Stimulated activated CD8-positive, alpha-beta memory T cell treated with anti-CD3 and anti-CD28 coated beads, Interleukin-4, amount 100 ng/mL, for 4 hours (primary cell): ENCODE results near the gene DOCK1.
A peak's percentile ranks its signal among the peaks of the same experiment; 100 is the strongest.
"Not testable (repeated sequence)": the region's sequence is repeated elsewhere in the genome, so short reads cannot be mapped to it uniquely, and the experiment has no call there.

ENCODE experiments used
- DNase-seq, 2 donors: peaks; one replicate each; pipeline ENCODE4 v3.0.0-alpha.2; 2020; ENCODE audit warnings: low read depth in 2 of 2, low spot score in 1 of 2

Gene DOCK1

GRCh38 chr10:127259347-127259746 is 354.1 kb downstream of the DOCK1 start:
- no peak for DNase-seq

DNA sequence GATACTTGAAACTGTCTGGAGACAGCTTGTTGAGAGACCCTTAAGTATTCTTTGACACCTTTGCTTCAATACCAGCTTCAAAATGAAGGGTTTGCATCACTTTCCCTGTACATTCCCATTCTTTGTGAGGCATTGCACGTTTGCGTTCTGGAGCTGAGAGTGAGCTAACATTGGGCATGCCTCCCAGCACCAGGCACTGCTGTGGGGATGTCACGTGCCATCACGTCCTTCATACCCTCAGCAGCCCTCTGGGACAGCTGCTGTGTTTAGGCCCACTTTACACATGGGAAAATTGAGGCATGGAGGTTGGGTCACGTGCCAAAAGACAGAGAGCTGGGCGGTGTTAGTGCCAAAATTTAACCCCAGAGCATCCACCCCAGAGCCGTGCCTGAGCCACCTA is 357.4 kb downstream of the DOCK1 start:
- DNase-seq = no peak

- no peak for DNase-seq
Measured at GRCh38 chr10:127265288-127265687, 360.1 kb downstream of the DOCK1 start.

GRCh38 chr10:127266431-127266830 is 361.2 kb downstream of the DOCK1 start:
- DNase-seq = no peak

GRCh38 chr10:127267442-127267841 is 362.2 kb downstream of the DOCK1 start:
- DNase-seq = no peak

DNA sequence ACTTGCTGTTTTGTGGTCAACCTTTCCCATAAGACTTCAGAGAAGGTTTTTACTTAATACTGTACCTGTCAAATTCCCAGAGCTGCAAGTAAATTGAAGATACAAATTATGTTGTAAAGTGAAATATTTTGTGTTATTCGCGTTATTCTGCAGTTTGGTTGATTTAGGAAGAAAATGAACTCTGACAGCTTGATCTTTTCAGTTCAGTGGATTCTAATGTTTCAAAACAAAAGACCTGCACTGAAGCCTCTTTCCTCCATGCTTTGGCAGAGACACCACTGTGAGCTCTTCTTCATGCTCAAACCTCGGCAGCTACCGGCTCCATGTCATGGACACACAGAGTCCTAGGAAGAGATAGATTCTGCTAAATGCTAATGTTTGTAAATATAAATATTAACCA is 366.8 kb downstream of the DOCK1 start:
- no peak for DNase-seq

- no peak for DNase-seq
Measured at GRCh38 chr10:127275272-127275671, 370.0 kb downstream of the DOCK1 start.

GRCh38 chr10:127275793-127276450 is 370.7 kb downstream of the DOCK1 start:
- DNase-seq = no peak

- no peak for DNase-seq
Measured at GRCh38 chr10:127276794-127277462, 371.7 kb downstream of the DOCK1 start.

- no peak for DNase-seq
Measured at GRCh38 chr10:127278001-127278400, 372.8 kb downstream of the DOCK1 start.

- no peak for DNase-seq
Measured at GRCh38 chr10:127279334-127279774, 374.1 kb downstream of the DOCK1 start.

DNA sequence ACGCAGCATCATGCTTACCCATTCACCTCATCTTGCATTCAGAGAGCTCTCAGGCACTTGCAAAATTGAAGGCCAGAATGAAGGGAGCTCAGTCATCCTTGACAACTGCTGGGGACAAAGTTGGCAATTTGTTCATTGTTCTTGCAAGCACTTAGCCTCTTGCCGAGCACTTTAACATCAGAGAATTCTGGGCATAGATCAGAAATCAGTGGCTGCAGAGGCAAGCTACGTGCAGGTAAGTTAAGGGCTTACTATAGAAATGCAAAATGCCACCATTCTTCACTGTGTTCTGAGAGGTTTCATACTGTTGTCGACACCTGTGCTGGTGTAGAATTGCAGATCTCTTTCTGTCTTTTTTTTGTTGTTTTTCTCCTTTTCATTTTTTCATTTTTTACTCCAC is 375.2 kb downstream of the DOCK1 start:
- DNase-seq = no peak

GRCh38 chr10:127283017-127283416 is 377.8 kb downstream of the DOCK1 start:
- DNase-seq = no peak

- no peak for DNase-seq
Measured at GRCh38 chr10:127283576-127283975, 378.3 kb downstream of the DOCK1 start.

DNA sequence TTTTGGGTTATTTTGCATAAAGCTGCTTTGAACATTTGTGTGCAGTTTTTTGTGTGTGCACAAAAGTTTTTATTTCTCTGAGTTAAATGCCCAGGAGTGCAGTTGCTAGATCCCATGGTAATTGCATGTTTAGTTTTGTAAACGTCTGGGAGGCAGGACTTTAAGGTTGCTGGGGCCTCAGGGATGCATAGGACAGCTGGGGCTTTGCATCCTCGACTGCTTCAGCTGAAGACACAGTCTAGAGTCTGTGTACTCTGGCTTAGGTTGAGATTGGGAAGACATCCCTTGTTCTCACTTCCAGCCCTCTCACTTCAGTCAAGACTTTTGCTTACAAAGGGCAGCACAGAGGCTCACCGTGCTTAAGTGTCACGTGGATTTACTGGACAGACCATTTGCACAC is 385.6 kb downstream of the DOCK1 start:
- no peak for DNase-seq

GRCh38 chr10:127291329-127291728 is 386.1 kb downstream of the DOCK1 start:
- DNase-seq = no peak

- no peak for DNase-seq
Measured at GRCh38 chr10:127292888-127293287, 387.7 kb downstream of the DOCK1 start.

DNA sequence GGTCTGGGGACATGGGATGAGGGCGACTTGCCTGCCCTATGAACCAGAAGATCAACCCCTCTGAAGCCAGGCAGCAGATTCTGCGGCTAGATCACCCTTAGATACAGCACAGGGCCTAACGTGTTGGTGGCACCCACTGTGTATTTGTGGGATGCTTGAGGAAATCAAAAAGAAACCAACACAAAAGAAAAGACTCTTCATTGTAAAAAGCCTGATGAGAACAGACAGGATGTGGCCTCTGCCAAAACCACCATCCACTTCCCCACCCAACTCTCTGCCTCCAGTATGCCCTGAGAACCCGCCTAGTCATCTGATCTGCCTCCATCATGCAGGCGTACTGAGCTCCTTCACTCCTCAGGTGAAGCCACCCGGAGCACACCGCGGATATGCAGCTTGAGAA is 388.4 kb downstream of the DOCK1 start:
- peak; percentile 3 to 12 for DNase-seq

DNA sequence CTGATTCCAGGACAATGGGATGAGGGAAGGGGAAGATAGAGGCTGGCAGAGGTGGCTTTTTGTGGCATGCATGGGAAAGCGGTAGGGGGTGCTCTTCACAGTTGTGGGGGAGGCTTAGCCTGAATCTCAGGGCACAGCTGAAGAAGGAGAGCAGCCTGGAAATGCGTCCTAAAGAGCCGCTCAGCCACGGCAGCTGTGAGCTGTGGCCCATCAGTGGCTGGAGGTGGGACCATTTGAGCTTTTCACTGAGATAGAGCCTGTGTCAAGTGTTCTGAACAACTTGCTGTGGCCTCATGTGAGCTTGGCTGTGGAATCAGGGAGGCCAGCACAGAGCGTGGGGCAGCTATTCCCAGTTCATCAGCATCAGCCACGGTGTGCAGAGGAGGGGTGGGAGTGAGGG is 391.5 kb downstream of the DOCK1 start:
- DNase-seq = no peak

DNA sequence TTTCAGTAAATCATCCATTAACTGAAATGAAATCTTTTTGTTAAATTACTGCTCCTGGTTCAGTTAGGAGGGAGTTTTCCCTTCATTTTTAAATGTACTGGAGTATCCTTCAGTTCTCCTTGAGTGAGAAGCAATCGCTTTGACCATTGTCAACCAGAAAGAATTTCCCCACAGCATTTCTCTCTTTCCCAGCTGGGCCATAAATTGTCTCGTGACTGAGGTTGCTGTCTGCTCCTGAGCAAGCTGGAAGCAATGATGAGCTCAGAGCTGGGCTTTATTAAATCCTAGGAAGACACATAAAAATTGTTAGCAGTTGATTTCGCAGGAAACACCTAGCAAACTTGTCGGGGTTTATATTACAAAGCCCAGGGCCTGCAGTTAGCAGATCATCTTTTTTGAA is 393.2 kb downstream of the DOCK1 start:
- DNase-seq = no peak

DNA sequence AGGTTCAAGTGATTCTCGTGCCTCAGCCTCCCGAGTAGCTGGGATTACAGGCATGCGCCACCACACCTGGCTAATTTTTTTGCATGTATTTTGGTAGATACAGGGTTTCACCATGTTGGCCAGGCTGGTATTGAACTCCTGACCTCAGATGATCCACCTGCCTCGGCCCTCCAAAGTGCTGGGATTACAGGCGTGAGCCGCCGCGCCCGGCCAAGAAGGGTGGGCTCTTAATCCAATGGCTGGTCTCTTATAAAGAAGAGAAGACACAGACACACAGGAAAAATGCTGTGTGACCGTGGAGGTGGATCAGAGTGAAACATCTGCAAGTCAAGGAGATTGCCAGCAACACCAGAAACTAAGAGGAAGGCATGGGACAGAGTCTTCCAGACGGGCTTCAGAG is 394.0 kb downstream of the DOCK1 start:
- DNase-seq = not testable (repeated sequence)

DNA sequence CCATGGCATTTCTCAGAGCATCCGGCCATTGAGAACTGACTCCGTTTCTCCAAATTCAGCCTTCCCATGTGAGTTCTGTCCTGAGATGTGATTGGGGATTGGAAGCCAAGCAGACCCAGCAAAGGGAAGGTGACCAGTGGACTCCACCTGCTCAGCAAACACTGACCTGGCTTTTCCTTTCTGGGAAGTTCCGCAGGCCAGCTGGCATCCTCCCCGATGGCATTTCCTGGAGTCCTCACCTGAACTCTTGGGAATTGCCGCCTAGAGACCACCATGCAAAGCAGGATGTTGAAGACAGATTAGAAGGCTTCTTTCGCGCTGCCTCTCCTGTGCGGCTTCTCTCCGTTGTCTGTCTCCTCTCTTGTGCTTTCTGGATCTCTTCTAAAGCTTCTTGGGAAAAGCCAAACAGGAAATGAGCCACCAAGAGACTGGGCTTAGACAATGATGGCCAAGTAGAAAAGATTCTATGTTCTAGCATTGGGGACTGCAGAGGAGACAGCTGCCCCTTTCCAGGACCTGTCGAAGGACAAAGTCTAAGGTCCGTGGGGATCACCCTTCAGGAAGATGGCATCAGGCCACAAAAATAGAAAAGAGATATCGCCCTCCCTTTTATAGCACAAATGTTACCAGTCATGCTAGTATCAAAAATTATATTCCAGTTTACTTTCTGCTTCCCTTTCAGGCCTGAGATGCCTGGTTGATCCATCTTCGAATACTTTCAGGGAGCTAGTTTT is 394.9 kb downstream of the DOCK1 start:
- DNase-seq = no peak
